ENCODE measurements around the gene EDARADD. TPM values are rescaled to one million over a fixed set of nuclear protein-coding genes. Genes with fewer than 3 reads are reported as not detected.

Gene EDARADD
- total and polyA plus RNA-seq, 2 of the 13 experiments (the other 11 are each of a cell fraction or from before 2014, with no cell fraction given), result 0.03 TPM; not detected in 1

- no peak for TF ChIP-seq HOMEZ (CRISPR knock-in tag; IDR thresholded peaks at IDR 0.05; ENCODE audit: low read depth)
- TF ChIP-seq ZFY (CRISPR knock-in tag; IDR thresholded peaks at IDR 0.05), result peak; percentile 76
- TF ChIP-seq PBX3 (CRISPR knock-in tag; IDR thresholded peaks at IDR 0.05; ENCODE audit: borderline replicate concordance), result peak; percentile 51; the same call in 1 of the 2 replicates
- TF ChIP-seq ZNF710 (CRISPR knock-in tag; IDR thresholded peaks at IDR 0.05; ENCODE audit: borderline replicate concordance), result peak; percentile 52; the same call in 1 of the 2 replicates
- TF ChIP-seq GABPA (IDR thresholded peaks at IDR 0.05; ENCODE audit: low read depth, low read length), result no peak
- TF ChIP-seq GABPA (CRISPR knock-in tag; IDR thresholded peaks at IDR 0.05; ENCODE audit: low read depth), result 0 out of 2 replicates have a peak, but pooled peaks have one; percentile 26
- 0 out of 2 replicates have a peak, but pooled peaks have one; percentile 35 for TF ChIP-seq MLLT10 (CRISPR knock-in tag; IDR thresholded peaks at IDR 0.05)
- 0 out of 2 replicates have a peak, but pooled peaks have one; percentile 35 for TF ChIP-seq ZNF143 (CRISPR knock-in tag; IDR thresholded peaks at IDR 0.05)
- no peak for TF ChIP-seq ZNF646 (CRISPR knock-in tag; IDR thresholded peaks at IDR 0.05)
- TF ChIP-seq ZNF33A (CRISPR knock-in tag; IDR thresholded peaks at IDR 0.05; ENCODE audit: borderline replicate concordance), result 0 out of 2 replicates have a peak, but pooled peaks have one; percentile 23
- TF ChIP-seq ZNF770 (CRISPR knock-in tag; IDR thresholded peaks at IDR 0.05), result peak; percentile 9; the same call in 1 of the 2 replicates
Observed at GRCh38 chr1:236523704-236524141, 129.6 kb downstream of the EDARADD start, which contains the start of gene LGALS8 (continued).

Data from HepG2 (cell line).